ENCODE results near the gene G2E3.

DNA sequence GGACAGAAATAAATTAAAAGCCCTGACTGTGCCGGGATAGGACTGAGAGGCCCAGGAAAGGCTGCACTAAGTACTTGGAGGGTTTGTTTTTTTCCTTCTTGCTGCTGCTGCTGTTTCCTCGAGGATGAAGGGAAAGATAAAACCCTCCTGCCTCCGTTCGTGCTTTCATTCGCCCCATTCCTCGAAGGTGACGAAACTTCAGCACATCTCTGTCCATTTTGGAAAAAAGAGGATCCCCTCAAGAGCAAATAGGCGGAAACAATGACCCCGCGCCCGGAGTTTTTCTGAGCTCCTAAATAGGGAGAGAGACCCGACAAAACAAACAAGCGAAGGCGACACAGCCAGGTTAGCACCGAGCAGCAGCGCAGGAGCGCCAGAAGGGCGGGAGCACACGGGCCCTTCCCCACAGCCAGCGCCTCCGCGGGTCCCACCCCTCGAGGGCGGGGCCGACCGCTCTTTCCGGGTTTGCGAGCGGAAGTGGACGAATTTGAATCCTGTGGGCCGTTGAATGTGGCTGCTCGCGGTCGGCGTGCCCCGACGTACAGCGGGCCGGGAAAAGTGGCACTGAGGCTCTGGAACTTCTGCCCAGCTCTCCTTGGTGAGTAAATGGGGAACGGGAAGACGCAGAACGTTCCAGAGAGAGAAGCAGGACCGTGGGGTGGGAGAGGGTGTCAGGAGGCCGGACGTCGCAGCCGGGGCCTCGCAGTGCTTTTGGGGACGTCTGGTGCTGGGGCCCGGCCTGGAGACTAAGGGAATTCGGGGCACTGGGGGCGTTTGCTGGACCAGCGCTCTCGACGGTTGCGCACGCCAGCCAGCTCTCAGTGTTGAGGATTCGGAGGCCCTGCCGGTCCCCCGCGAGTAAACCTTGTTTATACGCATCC lies at the start of gene G2E3:
- TF ChIP-seq, protein P1, sequence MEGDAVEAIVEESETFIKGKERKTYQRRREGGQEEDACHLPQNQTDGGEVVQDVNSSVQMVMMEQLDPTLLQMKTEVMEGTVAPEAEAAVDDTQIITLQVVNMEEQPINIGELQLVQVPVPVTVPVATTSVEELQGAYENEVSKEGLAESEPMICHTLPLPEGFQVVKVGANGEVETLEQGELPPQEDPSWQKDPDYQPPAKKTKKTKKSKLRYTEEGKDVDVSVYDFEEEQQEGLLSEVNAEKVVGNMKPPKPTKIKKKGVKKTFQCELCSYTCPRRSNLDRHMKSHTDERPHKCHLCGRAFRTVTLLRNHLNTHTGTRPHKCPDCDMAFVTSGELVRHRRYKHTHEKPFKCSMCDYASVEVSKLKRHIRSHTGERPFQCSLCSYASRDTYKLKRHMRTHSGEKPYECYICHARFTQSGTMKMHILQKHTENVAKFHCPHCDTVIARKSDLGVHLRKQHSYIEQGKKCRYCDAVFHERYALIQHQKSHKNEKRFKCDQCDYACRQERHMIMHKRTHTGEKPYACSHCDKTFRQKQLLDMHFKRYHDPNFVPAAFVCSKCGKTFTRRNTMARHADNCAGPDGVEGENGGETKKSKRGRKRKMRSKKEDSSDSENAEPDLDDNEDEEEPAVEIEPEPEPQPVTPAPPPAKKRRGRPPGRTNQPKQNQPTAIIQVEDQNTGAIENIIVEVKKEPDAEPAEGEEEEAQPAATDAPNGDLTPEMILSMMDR (IDR thresholded peaks at IDR 0.05; ENCODE audit: low read depth, low read length) = no peak
- TF ChIP-seq POLR2A (IDR thresholded peaks at IDR 0.05; ENCODE audit: extremely low read depth, insufficient read length) = peak; percentile 36
- TF ChIP-seq, protein P2, sequence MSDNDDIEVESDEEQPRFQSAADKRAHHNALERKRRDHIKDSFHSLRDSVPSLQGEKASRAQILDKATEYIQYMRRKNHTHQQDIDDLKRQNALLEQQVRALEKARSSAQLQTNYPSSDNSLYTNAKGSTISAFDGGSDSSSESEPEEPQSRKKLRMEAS (IDR thresholded peaks at IDR 0.05; ENCODE audit: low read depth, low read length) = no peak
- peak; percentile 35; the same call in 1 of the 2 replicates for TF ChIP-seq MYC (IDR thresholded peaks at IDR 0.05; ENCODE audit: low read depth, low read length)
